ENCODE data around the gene POLR3A. TPM values are rescaled to one million over a fixed set of nuclear protein-coding genes. Genes with fewer than 3 reads are reported as not detected.

Gene POLR3A
- polyA plus RNA-seq, 1 donor (not counting 4 experiments of a cell fraction or from before 2014, with no cell fraction given), result 15.5 TPM

DNA sequence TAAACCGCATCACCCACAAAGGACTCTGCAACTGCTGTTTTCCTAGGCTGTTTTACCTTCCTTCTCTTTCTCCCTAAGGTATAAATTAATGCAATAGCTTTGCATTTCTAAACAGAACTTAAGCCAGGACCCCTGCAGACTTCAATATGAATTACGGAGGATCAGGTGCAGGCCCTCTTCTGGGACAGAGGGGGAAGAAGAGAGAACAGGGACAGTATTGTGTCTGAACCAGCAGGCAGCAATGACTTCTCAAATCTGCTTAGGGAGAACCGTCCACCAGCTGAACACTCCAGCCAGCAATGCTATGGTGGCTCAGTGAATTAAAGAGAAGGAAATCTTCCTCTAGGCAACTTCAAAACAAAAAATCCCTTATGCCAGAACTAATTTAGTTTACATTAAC lies 35.7 kb downstream of the POLR3A start:
- no peaks in the 10 kb centered on the region for H3K27me3 ChIP-seq (ENCODE audit: control insufficient read depth, extremely low read depth, insufficient read depth, low read length)
- dilution Hi-C loops (cut with MboI; ENCODE audit: extremely low pct_ligation_motif_present, low sequenced_read_pairs), result no loop called here
- H3K9me1 ChIP-seq (ENCODE audit: control insufficient read depth, extremely low read depth, insufficient read depth, low read length), result no peaks in the 10 kb centered on the region
- H3K27ac ChIP-seq (ENCODE audit: control insufficient read depth, insufficient read depth, low read length), result no peak overlapping the region
- no peak for DNase-seq (ENCODE audit: low read depth, low spot score)
- no peaks in the 10 kb centered on the region for H4K20me1 ChIP-seq (ENCODE audit: control insufficient read depth, extremely low read depth, insufficient read depth, low read length)
- peaks cover 26 to 35% of the 10 kb centered on the region in 2 experiments for H3K36me3 ChIP-seq (ENCODE audit: control insufficient read depth in 2 of 2, extremely low read depth in 1 of 2, insufficient read depth in 2 of 2, low read length in 2 of 2)
- no peak overlapping the region for H2AFZ ChIP-seq (ENCODE audit: control insufficient read depth, low read length)
- H3K4me1 ChIP-seq (ENCODE audit: control insufficient read depth, extremely low read depth, insufficient read depth, low read length), result no peaks in the 10 kb centered on the region
- no peaks in the 10 kb centered on the region for H3K9me3 ChIP-seq (ENCODE audit: control insufficient read depth, low read depth, low read length)
- no peak overlapping the region for H3K9ac ChIP-seq (ENCODE audit: control insufficient read depth, extremely low read depth, insufficient read depth, low read length)
- H3K79me2 ChIP-seq (ENCODE audit: control insufficient read depth, insufficient read depth, low read length), result no peaks in the 10 kb centered on the region
- no peak overlapping the region for H3K4me2 ChIP-seq (ENCODE audit: control insufficient read depth, extremely low read depth, insufficient read depth, low read depth, low read length)
- no peak for FAIRE-seq
- H3K4me3 ChIP-seq (ENCODE audit: control insufficient read depth in 2 of 3, extremely low read depth in 1 of 3, insufficient read depth in 2 of 3, low read depth in 1 of 3, low read length in 3 of 3), result no peak overlapping the region
- TF ChIP-seq, protein P1, sequence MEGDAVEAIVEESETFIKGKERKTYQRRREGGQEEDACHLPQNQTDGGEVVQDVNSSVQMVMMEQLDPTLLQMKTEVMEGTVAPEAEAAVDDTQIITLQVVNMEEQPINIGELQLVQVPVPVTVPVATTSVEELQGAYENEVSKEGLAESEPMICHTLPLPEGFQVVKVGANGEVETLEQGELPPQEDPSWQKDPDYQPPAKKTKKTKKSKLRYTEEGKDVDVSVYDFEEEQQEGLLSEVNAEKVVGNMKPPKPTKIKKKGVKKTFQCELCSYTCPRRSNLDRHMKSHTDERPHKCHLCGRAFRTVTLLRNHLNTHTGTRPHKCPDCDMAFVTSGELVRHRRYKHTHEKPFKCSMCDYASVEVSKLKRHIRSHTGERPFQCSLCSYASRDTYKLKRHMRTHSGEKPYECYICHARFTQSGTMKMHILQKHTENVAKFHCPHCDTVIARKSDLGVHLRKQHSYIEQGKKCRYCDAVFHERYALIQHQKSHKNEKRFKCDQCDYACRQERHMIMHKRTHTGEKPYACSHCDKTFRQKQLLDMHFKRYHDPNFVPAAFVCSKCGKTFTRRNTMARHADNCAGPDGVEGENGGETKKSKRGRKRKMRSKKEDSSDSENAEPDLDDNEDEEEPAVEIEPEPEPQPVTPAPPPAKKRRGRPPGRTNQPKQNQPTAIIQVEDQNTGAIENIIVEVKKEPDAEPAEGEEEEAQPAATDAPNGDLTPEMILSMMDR (optimal IDR thresholded peaks at IDR 0.05 in 1 of 3, IDR thresholded peaks at IDR 0.05 in 1 of 3, conservative IDR thresholded peaks at IDR 0.05 in 1 of 3; ENCODE audit: extremely low read depth in 1 of 3, insufficient read depth in 2 of 3, low read length in 3 of 3), result no peak
- TF ChIP-seq EZH2 (IDR thresholded peaks at IDR 0.05; ENCODE audit: low read length), result no peak

DNA sequence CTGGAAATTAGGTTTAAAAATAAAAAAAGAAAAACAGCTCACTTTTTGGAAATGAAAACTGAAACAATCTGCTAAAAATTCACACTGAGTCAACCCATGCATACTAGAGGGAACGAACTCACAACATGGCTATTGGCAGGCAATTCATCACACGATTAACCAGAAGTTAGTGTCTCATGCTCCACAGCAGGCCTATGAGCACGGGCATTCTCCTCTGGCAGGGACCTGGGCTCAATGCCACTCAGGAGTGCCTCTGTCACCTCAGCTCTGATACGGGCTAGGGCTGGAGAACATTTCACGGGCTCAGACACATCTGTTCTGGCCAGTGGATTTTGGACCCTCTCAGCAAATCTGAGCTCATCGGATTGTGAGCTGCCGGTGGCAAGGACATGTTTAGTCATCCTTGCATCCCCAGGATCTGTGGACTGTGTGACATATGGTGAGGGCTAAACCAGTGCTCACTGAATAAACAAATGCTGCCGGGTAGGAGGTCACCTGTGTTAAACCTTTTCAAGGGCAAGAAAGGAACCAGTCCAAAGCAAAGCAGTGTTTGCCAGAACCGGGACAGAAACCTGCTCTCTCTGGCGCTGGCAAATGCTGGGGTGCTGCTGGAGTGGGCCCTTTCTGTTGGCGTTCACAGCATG lies 40.1 kb downstream of the POLR3A start:
- dilution Hi-C loops (cut with MboI; ENCODE audit: extremely low pct_ligation_motif_present, low sequenced_read_pairs), result no loop called here
- Histone ChIP-seq H3K27ac (ENCODE audit: control insufficient read depth, insufficient read depth, low read length) (no peak overlapping the region), H3K4me2 (ENCODE audit: control insufficient read depth, extremely low read depth, insufficient read depth, low read depth, low read length) (no peak overlapping the region), H3K36me3 (ENCODE audit: control insufficient read depth in 2 of 2, extremely low read depth in 1 of 2, insufficient read depth in 2 of 2, low read length in 2 of 2) (peaks cover 37 to 47% of the 10 kb centered on the region in 2 experiments), H3K9me1 (ENCODE audit: control insufficient read depth, extremely low read depth, insufficient read depth, low read length) (no peaks in the 10 kb centered on the region), H4K20me1 (ENCODE audit: control insufficient read depth, extremely low read depth, insufficient read depth, low read length) (no peaks in the 10 kb centered on the region), H3K9me3 (ENCODE audit: control insufficient read depth, low read depth, low read length) (no peaks in the 10 kb centered on the region), H2AFZ (ENCODE audit: control insufficient read depth, low read length) (no peak overlapping the region), H3K4me1 (ENCODE audit: control insufficient read depth, extremely low read depth, insufficient read depth, low read length) (no peaks in the 10 kb centered on the region), H3K4me3 (ENCODE audit: control insufficient read depth in 2 of 3, extremely low read depth in 1 of 3, insufficient read depth in 2 of 3, low read depth in 1 of 3, low read length in 3 of 3) (no peak overlapping the region), H3K79me2 (ENCODE audit: control insufficient read depth, insufficient read depth, low read length) (no peaks in the 10 kb centered on the region), H3K27me3 (ENCODE audit: control insufficient read depth, extremely low read depth, insufficient read depth, low read length) (no peaks in the 10 kb centered on the region), H3K9ac (ENCODE audit: control insufficient read depth, extremely low read depth, insufficient read depth, low read length) (no peak overlapping the region)
- DNase-seq (ENCODE audit: low read depth, low spot score) (no peak), FAIRE-seq (no peak)
- no peak for TF ChIP-seq EZH2 (IDR thresholded peaks at IDR 0.05; ENCODE audit: low read length)
- TF ChIP-seq, protein P1 (optimal IDR thresholded peaks at IDR 0.05 in 1 of 3, IDR thresholded peaks at IDR 0.05 in 1 of 3, conservative IDR thresholded peaks at IDR 0.05 in 1 of 3; ENCODE audit: extremely low read depth in 1 of 3, insufficient read depth in 2 of 3, low read length in 3 of 3), result no peak

Data from keratinocyte (primary cell).